GM18951 (cell line): ENCODE data around the gene CACNA2D4.

Source experiments
- POLR2A ChIP-seq: IDR thresholded peaks from 4 replicates; pipeline ENCODE4 v1.6.1; 2011; ENCODE audit warnings: mild to moderate bottlenecking; ENCODE audit not compliant: insufficient read length, insufficient read depth; ENCODE audit errors: extremely low read depth
- in situ Hi-C: fragments of 300-500 bp; cut with MboI; formaldehyde crosslinking; loops from one replicate; pipeline ENCODE4 v1.12.0; 2022; ENCODE audit warnings: low sequenced_read_pairs, mixed read lengths, inconsistent platforms; ENCODE audit not compliant: unreplicated experiment

The CACNA2D4 gene

DNA sequence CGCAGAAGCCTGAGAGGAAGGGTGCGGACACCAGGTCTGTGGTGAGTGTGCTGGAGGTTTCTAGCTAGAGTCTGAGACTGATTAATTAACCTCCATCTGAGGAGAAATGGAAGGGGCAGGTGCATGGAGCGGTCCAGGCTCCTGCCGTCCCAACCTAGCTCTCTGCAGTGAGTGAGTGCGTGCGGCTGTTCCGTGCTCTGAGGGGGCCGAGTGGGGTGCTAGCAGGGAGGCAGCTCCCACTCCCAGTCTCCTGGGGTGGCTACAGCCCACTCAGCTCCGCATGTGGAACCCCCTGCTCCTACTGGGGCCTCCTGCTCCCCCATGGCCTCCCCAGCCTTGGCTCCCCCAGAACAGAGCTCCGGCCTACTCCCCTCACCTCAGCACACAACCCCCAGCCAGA, 95.2 kb downstream of the CACNA2D4 start:
- no peak for TF ChIP-seq POLR2A
- in situ Hi-C loops = loop anchor here (25.0 kb wide), 1 partner anchor 489 kb away; no protein-coding TSS in a partner anchor

GRCh38 chr12:1822699-1823098, 95.8 kb downstream of the CACNA2D4 start:
- TF ChIP-seq POLR2A = no peak
- in situ Hi-C loops = loop anchor here (25.0 kb wide), 1 partner anchor 490 kb away; no protein-coding TSS in a partner anchor

DNA sequence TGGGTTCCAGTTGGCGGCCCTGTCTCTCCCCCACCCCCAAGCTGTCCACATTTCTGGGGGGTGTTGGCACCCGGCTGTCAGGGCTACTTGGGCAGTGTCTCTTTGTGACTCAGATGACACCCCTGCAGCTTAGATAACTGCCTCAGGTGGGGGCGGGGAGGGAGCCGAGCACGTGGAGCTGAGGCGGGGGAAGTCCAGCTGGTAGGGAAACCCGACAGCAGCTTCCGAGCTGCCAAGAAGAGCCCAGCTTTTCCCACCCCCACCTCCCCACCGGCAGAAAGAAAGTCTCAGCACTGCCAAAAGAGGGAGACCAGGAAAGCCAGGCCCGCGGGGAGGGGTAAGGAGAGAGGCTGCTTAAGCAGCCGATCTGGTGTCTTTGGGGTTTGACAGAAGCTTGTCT, 96.6 kb downstream of the CACNA2D4 start:
- no peak for TF ChIP-seq POLR2A

DNA sequence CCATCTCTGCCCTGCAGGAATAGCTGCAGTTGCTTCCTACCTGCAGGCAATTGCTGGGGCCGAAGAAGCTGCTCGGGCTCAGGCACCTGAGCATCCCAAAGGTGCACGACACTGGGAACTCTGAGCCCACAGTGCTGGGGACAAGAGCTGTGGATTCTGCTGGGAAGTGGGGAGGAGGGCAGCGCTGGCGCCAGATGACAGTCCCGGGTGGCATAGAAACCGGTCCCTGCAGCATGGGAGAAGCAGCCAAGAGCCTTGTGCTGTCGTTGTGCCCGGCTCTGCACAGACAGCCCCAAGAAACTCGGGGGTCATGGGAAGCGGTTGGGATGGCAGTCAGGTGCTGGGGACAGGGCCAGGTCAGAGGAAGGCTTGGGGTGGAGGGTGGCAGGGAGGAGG, 97.6 kb downstream of the CACNA2D4 start:
- in situ Hi-C loops = loop anchor here (25.0 kb wide), 1 partner anchor 491 kb away; no protein-coding TSS in a partner anchor
- no peak for TF ChIP-seq POLR2A

More for the DNA sequence above, 96.6 kb downstream of the CACNA2D4 start:
- in situ Hi-C loops = loop anchor here (25.0 kb wide), 1 partner anchor 490 kb away; no protein-coding TSS in a partner anchor

- in situ Hi-C loops = loop anchor here (25.0 kb wide), 1 partner anchor 492 kb away; no protein-coding TSS in a partner anchor
Measured at GRCh38 chr12:1820191-1820895, 98.1 kb downstream of the CACNA2D4 start, which contains the start of gene LRTM2. LRTM2 (plus strand) TSS chr12:1820565; CDS start chr12:1828149, 7,584 bp downstream.

GRCh38 chr12:1819571-1819970, 98.9 kb downstream of the CACNA2D4 start:
- in situ Hi-C loops = loop anchor here (25.0 kb wide), 1 partner anchor 493 kb away; no protein-coding TSS in a partner anchor

More at GRCh38 chr12:1820191-1820895, 98.1 kb downstream of the CACNA2D4 start, which contains the start of gene LRTM2:
- no peak for TF ChIP-seq POLR2A

DNA sequence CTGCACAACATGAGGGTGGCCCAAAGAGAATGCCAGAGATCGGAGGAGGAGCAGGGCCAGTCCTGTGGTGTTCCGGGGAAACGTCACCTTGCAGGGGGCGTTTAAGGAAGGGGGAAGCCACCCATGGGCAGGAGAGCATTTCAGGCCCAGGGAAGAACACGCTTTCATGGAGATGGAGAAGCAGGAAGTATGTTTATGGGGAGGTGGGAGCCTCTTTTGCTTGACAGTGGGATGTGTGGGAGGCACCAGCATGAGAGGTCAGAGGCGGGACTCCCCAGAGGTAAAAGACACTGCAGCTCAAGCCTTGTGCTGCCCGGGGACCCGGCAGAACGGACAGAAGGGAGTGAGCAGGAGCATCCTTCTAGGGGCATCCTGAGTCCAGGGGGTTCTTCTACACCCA, 99.4 kb downstream of the CACNA2D4 start:
- no peak for TF ChIP-seq POLR2A
- in situ Hi-C loops = loop anchor here (25.0 kb wide), 1 partner anchor 493 kb away; no protein-coding TSS in a partner anchor

More at GRCh38 chr12:1819571-1819970, 98.9 kb downstream of the CACNA2D4 start:
- TF ChIP-seq POLR2A = no peak

DNA sequence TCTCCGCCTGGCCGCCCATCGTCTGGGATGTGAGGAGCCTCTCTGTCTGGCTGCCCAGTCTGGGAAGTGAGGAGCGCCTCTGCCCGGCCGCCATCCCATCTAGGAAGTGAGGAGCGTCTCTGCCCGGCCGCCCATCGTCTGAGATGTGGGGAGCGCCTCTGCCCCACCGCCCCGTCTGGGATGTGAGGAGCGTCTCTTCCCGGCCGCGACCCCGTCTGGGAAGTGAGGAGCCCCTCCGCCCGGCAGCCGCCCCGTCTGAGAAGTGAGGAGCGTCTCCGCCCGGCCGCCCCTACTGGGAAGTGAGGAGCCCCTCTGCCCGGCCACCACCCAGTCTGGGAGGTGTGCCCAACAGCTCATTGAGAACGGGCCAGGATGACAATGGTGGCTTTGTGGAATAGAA, 100.5 kb downstream of the CACNA2D4 start:
- in situ Hi-C loops = loop anchor here (25.0 kb wide), 1 partner anchor 494 kb away; no protein-coding TSS in a partner anchor

GRCh38 chr12:1816730-1817348, 101.6 kb downstream of the CACNA2D4 start:
- in situ Hi-C loops = loop anchor here (25.0 kb wide), 1 partner anchor 495 kb away; no protein-coding TSS in a partner anchor

GRCh38 chr12:1815814-1816729, 102.4 kb downstream of the CACNA2D4 start:
- in situ Hi-C loops = loop anchor here (25.0 kb wide), 1 partner anchor 496 kb away; no protein-coding TSS in a partner anchor

More at GRCh38 chr12:1816730-1817348, 101.6 kb downstream of the CACNA2D4 start:
- TF ChIP-seq POLR2A = no peak

DNA sequence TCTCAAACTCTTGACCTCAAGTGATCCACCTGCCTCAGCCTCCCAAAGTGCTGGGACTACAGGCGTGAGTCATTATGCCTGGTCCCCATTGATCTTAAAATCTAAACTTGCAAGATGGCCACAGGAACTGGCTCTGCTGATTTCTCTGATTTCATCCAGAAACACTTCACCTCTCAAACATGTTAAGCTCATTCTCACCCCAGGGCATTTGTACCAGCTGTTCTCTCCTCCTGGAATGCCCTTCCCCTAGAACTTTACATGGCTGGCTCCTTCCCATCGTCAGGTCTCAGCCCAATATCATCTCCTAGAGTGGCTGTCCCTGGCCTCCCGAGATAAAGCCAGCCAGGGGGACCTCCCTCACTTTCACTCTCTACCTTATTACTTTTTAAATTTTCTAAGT, 103.3 kb downstream of the CACNA2D4 start:
- in situ Hi-C loops = loop anchor here (25.0 kb wide), 1 partner anchor 497 kb away; no protein-coding TSS in a partner anchor
- TF ChIP-seq POLR2A = no peak

More at GRCh38 chr12:1815814-1816729, 102.4 kb downstream of the CACNA2D4 start:
- no peak for TF ChIP-seq POLR2A

DNA sequence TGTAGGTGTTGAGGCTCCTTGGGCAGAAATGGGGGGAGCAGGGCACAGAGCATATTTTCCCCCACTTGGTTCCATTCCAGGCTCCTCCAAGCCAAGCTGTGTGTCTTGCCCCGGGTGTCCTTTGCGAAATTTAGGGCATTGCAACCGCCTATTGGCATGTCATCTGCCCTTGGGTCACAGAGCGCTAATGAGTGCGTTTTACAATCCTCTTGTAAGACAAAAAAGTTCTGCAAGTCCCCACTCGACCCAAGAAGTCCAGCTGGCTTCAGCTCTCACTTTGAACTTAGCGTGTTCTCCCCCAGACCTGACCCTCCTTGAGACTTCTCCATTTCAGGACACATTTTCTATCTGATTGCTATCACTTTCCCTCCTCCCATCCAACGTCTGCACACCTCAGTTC, 104.2 kb downstream of the CACNA2D4 start:
- in situ Hi-C loops = loop anchor here (25.0 kb wide), 1 partner anchor 498 kb away; no protein-coding TSS in a partner anchor
- TF ChIP-seq POLR2A = no peak
